HG03460 (cell line): ENCODE results near the gene ZNF516.

ENCODE experiments used
- ATAC-seq: cut with Tn5 transposase; IDR thresholded peaks from one replicate; pipeline ENCODE4 v1.9.1; 2021; ENCODE audit not compliant: unreplicated experiment

ZNF516 gene

DNA sequence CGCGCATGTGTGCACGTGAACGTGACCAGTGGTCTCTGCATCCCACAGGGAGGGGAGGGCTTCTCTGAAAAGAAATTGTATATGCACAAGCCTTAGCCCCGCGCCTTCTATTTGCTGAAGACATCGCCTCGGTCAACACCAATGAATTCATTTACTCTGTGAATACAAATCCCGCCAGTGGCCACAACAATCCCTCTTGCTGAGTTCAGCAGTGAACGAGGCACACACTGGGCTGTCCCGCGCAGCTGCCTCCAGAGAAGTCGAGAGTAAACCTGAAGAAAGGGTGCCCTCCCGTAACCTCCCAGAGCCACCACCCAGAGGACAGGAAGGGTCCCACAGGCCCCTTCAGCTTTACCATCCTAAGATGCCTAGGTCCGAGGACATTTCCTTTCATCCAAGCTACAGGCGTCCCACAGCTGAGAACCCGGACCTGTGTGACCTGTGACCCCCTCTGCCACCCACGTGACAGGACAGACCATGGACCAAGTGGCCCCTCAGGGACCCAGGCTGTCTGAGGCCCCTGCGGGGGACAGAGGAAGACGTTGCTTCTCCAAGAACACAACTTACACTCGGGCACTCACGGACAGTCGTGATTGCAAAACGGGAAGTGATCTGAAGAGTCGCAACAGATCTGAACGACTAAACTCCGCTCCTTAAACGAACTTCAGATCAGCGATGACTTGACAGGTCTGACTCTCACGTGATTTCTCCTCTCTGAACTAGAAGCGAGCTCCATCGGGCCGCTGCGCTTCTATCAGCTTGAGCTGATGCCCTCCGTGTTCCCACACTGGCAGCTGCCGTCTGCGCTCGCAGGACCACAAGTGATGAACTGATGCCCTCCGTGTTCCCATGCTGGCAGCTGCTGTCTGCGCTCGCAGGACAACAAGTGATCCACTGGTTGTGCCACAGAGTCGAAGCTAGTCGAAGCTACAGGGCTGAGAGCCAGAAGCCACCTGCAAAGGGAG, 92.7 kb downstream of the ZNF516 start:
- ATAC-seq: no peak

- no peak for ATAC-seq
These were observed 93.5 kb downstream of the ZNF516 start for GRCh38 chr18:76401498-76401897.

DNA sequence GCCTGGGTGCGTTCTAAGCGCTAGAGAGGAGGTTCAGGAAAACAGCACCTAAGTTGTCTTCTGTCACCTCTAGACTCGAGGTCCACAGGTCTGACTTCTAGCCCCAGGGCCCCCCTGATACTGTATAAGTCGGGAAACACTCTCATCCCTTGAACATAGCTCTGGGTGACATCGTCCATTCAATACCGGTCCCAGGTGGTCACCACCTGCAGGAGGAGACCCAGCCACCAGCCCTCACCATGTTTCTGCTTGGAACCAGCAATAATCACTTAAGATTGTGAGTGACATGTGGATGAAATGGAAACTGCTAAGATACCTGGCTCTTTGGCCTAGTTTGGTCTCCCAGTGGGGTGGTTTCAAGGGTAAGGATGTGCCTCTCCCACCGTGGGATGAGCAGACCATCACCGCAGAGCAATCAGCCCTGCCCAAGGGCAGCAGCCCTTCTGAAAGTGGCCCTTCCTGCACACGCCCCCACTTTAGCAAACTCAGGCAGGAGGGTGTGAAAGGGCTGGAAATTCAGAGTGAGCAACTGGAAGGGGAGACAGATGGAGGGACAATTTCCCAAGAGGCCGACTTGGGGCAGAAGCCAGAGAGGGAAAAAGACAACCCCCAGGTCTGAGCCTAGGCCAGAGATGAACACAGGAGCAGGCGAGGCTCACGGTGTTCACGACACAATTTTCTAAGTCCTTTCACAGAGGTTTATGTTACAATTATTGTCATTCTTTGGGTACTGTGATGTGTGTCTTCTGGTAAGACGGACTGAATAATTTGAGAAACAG, 95.2 kb downstream of the ZNF516 start:
- ATAC-seq: no peak

- peak; percentile 86 for ATAC-seq
These were observed 96.0 kb downstream of the ZNF516 start for GRCh38 chr18:76398896-76399612.

DNA sequence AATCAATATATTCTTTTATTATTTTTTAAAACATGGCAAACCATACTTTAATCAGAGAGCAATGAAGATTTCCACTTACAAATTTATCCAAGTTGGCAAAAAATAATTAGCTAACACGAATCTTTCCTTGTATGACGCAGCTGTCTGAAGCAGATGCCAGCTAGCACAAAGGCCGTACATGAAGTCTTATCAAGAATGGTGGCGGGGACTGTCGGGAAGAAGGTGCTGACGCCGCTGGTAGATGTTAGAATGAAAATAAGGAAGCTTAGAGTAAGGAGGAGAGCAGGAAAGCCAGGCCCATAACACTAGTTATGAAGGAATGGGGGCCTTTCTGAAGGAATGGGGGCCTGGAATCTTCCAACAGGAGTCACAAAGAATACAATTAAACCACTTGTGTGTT, 96.7 kb downstream of the ZNF516 start:
- ATAC-seq: no peak

- ATAC-seq: no peak
These were observed 97.4 kb downstream of the ZNF516 start for GRCh38 chr18:76397631-76398030.

DNA sequence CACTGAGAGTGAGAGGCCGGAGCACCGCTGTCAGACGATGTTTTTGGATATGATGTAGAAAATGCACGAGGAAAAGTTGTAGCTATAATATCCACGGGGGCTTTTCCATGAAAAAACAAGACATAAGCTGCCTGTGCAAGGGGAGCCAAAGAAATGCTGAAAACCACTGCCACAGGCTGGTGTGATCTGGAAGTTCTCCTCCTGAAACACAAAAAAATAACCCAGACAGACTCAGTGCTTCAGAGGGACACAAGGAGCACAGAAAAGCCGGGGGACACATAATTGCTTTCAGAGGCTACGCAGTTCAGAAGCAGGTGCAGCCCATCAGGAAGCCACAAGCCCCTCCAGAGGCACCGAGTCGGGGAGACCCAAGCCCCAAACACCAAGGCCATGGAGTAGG, 98.2 kb downstream of the ZNF516 start:
- ATAC-seq: no peak

GRCh38 chr18:76395609-76396008, 99.4 kb downstream of the ZNF516 start:
- no peak for ATAC-seq

DNA sequence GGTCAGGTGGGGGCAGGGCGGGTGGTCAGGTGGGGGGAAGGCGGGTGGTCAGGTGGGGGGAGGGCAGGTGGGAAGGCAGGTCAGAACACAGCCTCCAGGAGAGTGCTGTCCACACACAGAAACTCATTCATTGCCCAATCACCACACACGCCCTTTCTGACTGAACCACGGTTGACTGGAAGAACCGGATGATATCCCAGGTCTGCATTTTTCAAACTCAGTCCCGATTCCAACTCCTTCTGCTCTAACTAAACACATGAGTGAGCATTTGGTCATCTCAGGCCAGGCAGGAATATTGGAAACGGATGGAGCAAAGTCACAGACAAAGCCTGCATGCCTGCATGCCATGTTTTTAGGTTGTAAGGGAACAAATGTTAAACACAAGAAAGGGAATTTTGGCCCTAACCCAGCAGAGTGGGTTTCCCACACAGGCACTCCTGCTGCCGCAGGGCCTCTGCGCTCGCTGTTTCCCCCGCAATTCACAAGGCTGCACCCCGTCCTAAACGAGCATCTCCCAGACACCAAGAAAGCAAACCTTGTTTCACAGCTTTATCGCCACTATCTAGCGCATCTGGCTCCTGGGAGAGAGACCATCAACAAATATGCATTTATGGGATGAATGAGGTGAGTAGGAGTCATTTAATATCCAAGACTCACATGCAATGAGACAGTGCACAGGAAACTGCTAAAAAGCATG, 100.1 kb downstream of the ZNF516 start:
- no peak for ATAC-seq

GRCh38 chr18:76392349-76392748, 102.7 kb downstream of the ZNF516 start:
- no peak for ATAC-seq

GRCh38 chr18:76391746-76392145, 103.3 kb downstream of the ZNF516 start:
- no peak for ATAC-seq

DNA sequence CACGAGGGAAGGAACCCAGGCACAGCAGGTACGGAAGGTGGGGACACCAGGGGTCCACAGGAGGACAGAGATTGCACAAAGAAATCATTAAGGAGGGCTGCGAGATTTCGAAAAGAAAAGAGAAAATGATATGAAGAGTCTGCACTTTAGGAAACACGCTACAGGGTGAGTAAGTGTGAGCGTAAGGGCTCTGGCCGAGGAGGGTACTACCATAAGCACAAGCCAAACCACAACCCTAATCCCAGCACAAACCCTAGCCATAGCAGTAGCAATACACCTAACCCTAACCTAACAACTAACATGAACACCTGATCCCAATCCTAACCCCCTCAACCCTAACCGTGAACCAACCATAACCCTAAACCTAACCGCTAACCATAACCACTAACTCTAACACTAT, 104.0 kb downstream of the ZNF516 start:
- no peak for ATAC-seq

DNA sequence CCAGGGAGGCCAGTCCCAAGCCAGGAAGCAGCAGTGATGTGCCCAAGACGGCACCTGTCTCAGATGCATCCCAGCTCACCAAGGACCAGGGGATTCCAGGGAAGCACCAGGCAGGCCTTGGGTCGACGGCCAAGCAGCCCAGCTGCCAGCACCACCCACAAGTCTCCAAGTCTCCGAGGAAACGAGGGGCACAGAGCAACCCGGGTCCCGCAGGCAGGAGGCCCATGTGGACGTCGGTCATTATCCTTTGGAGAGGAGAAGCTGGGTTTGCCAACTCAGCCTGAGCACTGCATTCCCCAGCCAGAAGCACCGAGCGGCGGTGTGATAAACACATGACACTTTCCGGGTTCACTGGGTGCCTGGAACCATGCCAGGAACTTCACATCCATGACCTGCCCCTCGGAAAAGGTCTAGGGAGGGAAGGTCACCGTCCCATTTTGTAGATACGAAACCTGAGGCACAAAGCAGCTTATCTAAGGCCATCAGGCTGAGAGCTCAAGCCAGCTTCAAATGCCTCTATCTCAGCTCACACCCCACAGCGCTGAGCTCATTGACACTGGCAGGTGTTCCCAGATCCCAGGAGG, 104.5 kb downstream of the ZNF516 start:
- ATAC-seq: no peak

DNA sequence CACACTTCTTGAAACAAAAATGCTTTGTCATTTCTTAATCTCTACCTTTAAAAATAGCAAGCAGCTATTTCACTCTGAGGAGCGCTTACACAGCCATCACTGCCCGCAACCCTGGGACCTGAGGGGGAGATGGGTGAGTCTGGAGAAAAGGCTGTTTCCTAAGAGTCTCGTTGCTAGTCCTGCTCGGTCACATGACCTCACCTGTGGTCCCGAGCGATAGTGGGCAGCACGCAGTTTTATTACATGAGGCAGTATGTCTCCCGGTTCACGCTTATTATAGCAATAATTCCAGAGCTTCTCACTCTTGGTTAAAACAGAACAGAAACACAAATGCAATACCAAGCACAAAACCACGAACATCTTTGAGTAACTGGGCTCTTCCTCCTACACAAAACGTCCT, 105.3 kb downstream of the ZNF516 start:
- ATAC-seq: no peak

- ATAC-seq: no peak
These were observed 106.1 kb downstream of the ZNF516 start for GRCh38 chr18:76388891-76389423.

- ATAC-seq: no peak
These were observed 106.8 kb downstream of the ZNF516 start for GRCh38 chr18:76388261-76388660.

DNA sequence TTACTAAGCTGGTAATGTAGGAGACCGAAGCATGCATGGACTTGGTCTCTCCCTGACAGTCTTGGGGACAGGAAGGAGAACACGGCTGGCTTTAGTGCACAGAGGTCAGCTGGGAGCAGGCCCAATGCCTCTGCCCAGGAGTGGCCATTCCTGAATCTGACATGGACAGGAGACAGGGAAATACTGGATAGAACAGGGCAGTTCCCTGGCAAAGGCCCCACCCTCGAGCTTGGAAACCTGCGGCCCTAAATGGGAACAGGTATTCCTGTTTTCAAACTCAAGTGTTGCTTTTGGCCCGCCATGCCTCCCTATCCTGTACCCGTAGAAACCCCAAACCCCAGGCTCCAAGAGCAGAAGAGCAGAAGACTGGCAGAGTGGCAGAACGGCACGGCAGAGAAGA, 107.4 kb downstream of the ZNF516 start:
- ATAC-seq: no peak

GRCh38 chr18:76386886-76387285, 108.2 kb downstream of the ZNF516 start:
- ATAC-seq: no peak

DNA sequence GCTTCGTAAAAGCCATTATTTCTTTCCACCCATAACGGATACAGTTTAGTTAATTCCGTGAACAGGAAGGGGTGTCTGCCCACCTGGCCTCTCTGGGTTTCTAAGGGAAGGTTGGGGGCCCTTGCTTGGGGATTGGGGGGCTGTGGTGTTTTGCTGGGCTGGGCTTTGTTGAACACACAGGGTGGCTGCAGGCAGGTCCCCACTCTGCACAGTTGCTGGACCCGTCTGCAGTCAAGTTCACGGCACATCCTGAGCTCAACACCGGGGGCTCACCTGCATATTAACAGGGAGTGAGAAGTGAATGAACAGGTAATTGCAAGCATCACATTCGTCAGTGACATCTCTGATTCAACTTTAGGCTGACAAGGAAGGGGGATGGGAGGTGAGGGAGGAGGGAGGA, 109.0 kb downstream of the ZNF516 start:
- ATAC-seq: no peak

DNA sequence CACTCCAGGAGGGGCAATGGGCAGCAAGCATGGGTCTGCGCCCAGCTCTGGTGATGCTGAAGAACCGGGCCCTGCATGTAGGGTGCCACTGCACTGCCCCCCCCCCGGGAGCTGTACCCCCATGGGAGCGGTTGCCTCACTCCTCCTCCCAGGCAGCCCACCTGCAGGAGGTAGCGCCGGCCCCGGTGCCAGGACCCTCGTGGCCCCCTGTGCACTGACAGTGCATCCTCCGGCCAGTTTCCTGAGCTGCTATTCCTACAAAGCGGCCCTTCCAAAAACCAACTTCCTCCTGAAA, 109.4 kb downstream of the ZNF516 start:
- ATAC-seq: no peak
